H9 (cell line): ENCODE data around the gene COA8. TPM values are rescaled to one million over a fixed set of nuclear protein-coding genes. Genes with fewer than 3 reads are reported as not detected.
A peak's percentile ranks its signal among the peaks of the same experiment; 100 is the strongest.
"Not testable (repeated sequence)": the region's sequence is repeated elsewhere in the genome, so short reads cannot be mapped to it uniquely, and the experiment has no call there.

Source experiments
- DNase-seq: peaks from one replicate; pipeline ENCODE4 v3.0.0-alpha.2; 2017
- H2AFZ ChIP-seq: one replicate; pipeline ENCODE4 v1.6.1; 2013; ENCODE audit warnings: mild to moderate bottlenecking, low read length, control low read depth, moderate library complexity
- H2AK5ac ChIP-seq: 2 replicates; pipeline ENCODE4 v1.6.1; 2013; ENCODE audit warnings: low read length, control low read depth, mixed read lengths; ENCODE audit not compliant: insufficient read length
- H2BK120ac ChIP-seq: one replicate; pipeline ENCODE4 v1.6.1; 2013; ENCODE audit warnings: low read depth, mild to moderate bottlenecking, low read length, control low read depth, inconsistent platforms; ENCODE audit not compliant: poor library complexity, severe bottlenecking
- H2BK12ac ChIP-seq: 2 replicates; pipeline ENCODE4 v1.6.1; 2013; ENCODE audit warnings: low read length, control low read depth, mixed read lengths, low read depth; ENCODE audit not compliant: insufficient read length
- H2BK15ac ChIP-seq: 2 replicates; pipeline ENCODE4 v1.6.1; 2013; ENCODE audit warnings: low read depth, low read length, control low read depth
- H2BK20ac ChIP-seq: one replicate; pipeline ENCODE4 v1.6.1; 2013; ENCODE audit warnings: low read depth, mild to moderate bottlenecking, low read length, control low read depth, inconsistent platforms; ENCODE audit not compliant: poor library complexity, severe bottlenecking
- H2BK5ac ChIP-seq: 2 replicates; pipeline ENCODE4 v1.6.1; 2013; ENCODE audit warnings: low read length, control low read depth, mixed read lengths; ENCODE audit not compliant: insufficient read length
- H3K14ac ChIP-seq: 2 replicates; pipeline ENCODE4 v1.6.1; 2013; ENCODE audit warnings: low read length, control low read depth; ENCODE audit not compliant: insufficient read depth
- H3K18ac ChIP-seq: 2 replicates; pipeline ENCODE4 v1.6.1; 2013; ENCODE audit warnings: low read depth, mild to moderate bottlenecking, mixed read lengths, low read length, control low read depth; ENCODE audit not compliant: insufficient read length
- H3K23ac ChIP-seq: 2 replicates; pipeline ENCODE4 v1.6.1; 2013; ENCODE audit warnings: low read length, control low read depth, mixed read lengths, low read depth; ENCODE audit not compliant: insufficient read length
- H3K23me2 ChIP-seq: 2 replicates; pipeline ENCODE4 v1.6.1; 2013; ENCODE audit warnings: low read depth, mild to moderate bottlenecking, mixed read lengths, low read length, control low read depth; ENCODE audit not compliant: insufficient read length, poor library complexity, severe bottlenecking
- H3K27ac ChIP-seq: 2 replicates; pipeline ENCODE4 v1.5.1; 2013; ENCODE audit warnings: low read length, control low read depth, mixed read lengths, low read depth; ENCODE audit not compliant: insufficient read length
- H3K27me3 ChIP-seq: 2 replicates; pipeline ENCODE4 v1.6.1; 2013; ENCODE audit warnings: low read length, control low read depth, inconsistent platforms; ENCODE audit not compliant: insufficient read depth
- H3K4ac ChIP-seq: 2 replicates; pipeline ENCODE4 v1.6.1; 2013; ENCODE audit warnings: low read depth, mild to moderate bottlenecking, control low read depth, inconsistent platforms, low read length, moderate library complexity
- H3K4me1 ChIP-seq: 2 replicates; pipeline ENCODE4 v1.6.1; 2013; ENCODE audit warnings: low read length, control low read depth, inconsistent platforms; ENCODE audit not compliant: insufficient read depth
- H3K4me2 ChIP-seq: 2 replicates; pipeline ENCODE4 v1.6.1; 2013; ENCODE audit warnings: low read length, control low read depth, mixed read lengths; ENCODE audit not compliant: insufficient read length, insufficient read depth
- H3K56ac ChIP-seq: 2 replicates; pipeline ENCODE4 v1.6.1; 2013; ENCODE audit warnings: low read depth, mild to moderate bottlenecking, mixed read lengths, low read length, control low read depth; ENCODE audit not compliant: insufficient read length
- H3K79me1 ChIP-seq: 2 replicates; pipeline ENCODE4 v1.6.1; 2013; ENCODE audit warnings: low read depth, mild to moderate bottlenecking, moderate library complexity, low read length, control low read depth, inconsistent platforms; ENCODE audit not compliant: insufficient read depth, poor library complexity, severe bottlenecking
- H3K79me2 ChIP-seq: 2 replicates; pipeline ENCODE4 v1.6.1; 2013; ENCODE audit warnings: low read length, control low read depth, inconsistent platforms; ENCODE audit not compliant: insufficient read depth
- H3K9ac ChIP-seq: 2 replicates; pipeline ENCODE4 v1.6.1; 2013; ENCODE audit warnings: low read length, control low read depth, mixed read lengths; ENCODE audit not compliant: insufficient read length; ENCODE audit errors: extremely low read depth
- H3K9me3 ChIP-seq: one replicate; pipeline ENCODE4 v1.6.1; 2013; ENCODE audit warnings: low read depth, low read length, inconsistent platforms; ENCODE audit not compliant: control insufficient read depth
- H3T11ph ChIP-seq: one replicate; pipeline ENCODE4 v1.6.1; 2013; ENCODE audit warnings: mild to moderate bottlenecking, low read length, control low read depth, inconsistent platforms
- H4K20me1 ChIP-seq: one replicate; pipeline ENCODE4 v1.6.1; 2013; ENCODE audit not compliant: control insufficient read depth, insufficient read length, insufficient read depth
- H4K5ac ChIP-seq: 2 replicates; pipeline ENCODE4 v1.6.1; 2013; ENCODE audit warnings: low read depth, mild to moderate bottlenecking, mixed read lengths, low read length, control low read depth; ENCODE audit not compliant: insufficient read length
- H4K8ac ChIP-seq: replicated peaks from 2 replicates; pipeline ENCODE4 v1.6.1; 2013; ENCODE audit warnings: low read length, control low read depth, mixed read lengths, low read depth; ENCODE audit not compliant: insufficient read length
- H4K91ac ChIP-seq: 2 replicates; pipeline ENCODE4 v1.6.1; 2013; ENCODE audit warnings: low read depth, mild to moderate bottlenecking, moderate library complexity, mixed read lengths, low read length, control low read depth; ENCODE audit not compliant: insufficient read length
- H3K27ac Mint-ChIP-seq, 3 experiments: 2 replicates in 2 of 3; 3 replicates in 1 of 3; pipeline ENCODE4 v1.8.0; 2020 to 2021; ENCODE audit warnings: mixed read lengths in 3 of 3, mild to moderate bottlenecking in 1 of 3, moderate library complexity in 1 of 3
- H3K27me3 Mint-ChIP-seq: 2 replicates; pipeline ENCODE4 v1.8.0; 2021; ENCODE audit warnings: low read depth, mild to moderate bottlenecking, moderate library complexity, mixed read lengths
- H3K36me3 Mint-ChIP-seq, 3 experiments: 2 replicates in 2 of 3; 3 replicates in 1 of 3; pipeline ENCODE4 v1.8.0; 2020 to 2021; ENCODE audit warnings: low read depth in 3 of 3, mixed read lengths in 3 of 3; ENCODE audit not compliant: insufficient read depth in 1 of 3
- H3K4me1 Mint-ChIP-seq, 2 experiments: 2 replicates each; pipeline ENCODE4 v1.8.0; 2020; ENCODE audit warnings: mixed read lengths in 2 of 2
- H3K4me3 Mint-ChIP-seq, 2 experiments: 2 replicates in 1 of 2; 3 replicates in 1 of 2; pipeline ENCODE4 v1.8.0; 2020 to 2021; ENCODE audit warnings: mild to moderate bottlenecking in 2 of 2, mixed read lengths in 2 of 2, moderate library complexity in 1 of 2
- H3K9me3 Mint-ChIP-seq, 2 experiments: 2 replicates in 1 of 2; 3 replicates in 1 of 2; pipeline ENCODE4 v1.8.0; 2020; ENCODE audit warnings: mild to moderate bottlenecking in 2 of 2, mixed read lengths in 2 of 2, moderate library complexity in 1 of 2
- WGBS: extraction: QIAGEN DNeasy Blood & Tissue Kit; methylation state at CpG from one replicate; pipeline ENCODE4 v1.1.7; 2013; ENCODE audit warnings: missing lambda C conversion rate, low lambda C conversion rate, mixed read lengths; ENCODE audit not compliant: insufficient read length; ENCODE audit errors: extremely low coverage; 5-methylcytosine and 5-hydroxymethylcytosine counted together
- total RNA-seq: library from RNA; stranded (reverse); gene quantifications from 2 replicates; pipeline ENCODE4 v1.2.1, GENCODE V29; 2021
- TF ChIP-seq, protein P1 (sequence below): fragments of 200-600 bp; sonication (generic); conservative IDR thresholded peaks from 3 replicates; pipeline ENCODE4 v1.8.0; 2021; ENCODE audit warnings: antibody characterized with exemption, mild to moderate bottlenecking

The COA8 gene
- total RNA-seq, 1 experiment from 2014 or later: 45.5 TPM

DNA sequence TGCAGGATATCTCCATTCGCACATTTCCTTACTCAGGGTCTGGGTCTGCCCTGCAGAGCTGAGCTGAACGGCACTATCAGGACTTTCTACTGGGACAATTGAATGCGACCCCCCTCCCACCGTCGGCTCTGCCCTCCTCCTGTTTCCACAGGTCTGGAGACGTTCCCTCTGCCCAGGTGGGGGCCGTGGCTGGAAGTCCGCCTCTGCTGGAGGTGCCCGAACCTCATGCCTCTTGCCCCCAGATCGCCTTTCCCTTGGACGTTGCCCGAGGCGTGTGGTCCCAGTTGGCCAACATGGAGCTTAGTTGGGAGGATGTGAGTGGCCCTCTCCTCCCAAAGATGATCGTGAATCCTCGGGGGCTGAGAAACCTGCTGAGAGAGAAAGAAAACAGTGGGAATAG lies 45.1 kb downstream of the COA8 start:
- Histone ChIP-seq H3K9ac (no peak overlapping the region), H2BK15ac (no peak overlapping the region)

DNA sequence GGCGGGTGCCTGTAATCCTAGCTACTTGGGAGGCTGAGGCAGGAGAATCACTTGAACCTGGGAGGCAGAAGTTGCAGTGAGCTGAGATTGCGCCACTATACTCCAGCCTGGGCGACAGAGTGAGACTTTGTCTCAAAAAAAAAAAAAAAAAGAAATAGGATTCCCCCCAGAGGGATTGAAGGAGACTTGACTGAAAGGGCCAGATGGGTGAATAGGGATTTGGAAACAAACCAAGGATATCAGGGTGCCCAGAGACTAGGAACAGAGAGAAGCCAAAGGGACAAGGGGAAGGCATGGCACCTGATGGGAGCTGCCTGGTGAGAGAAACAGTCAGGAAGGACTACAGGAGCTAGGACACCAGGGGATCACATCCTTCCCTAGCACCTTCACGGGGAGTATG lies 46.3 kb downstream of the COA8 start:
- H3K18ac ChIP-seq, H3K27ac ChIP-seq, H3K9me3 ChIP-seq, H2AK5ac ChIP-seq, H4K5ac ChIP-seq, H3K79me2 ChIP-seq, H3T11ph ChIP-seq, H4K8ac ChIP-seq, H3K9ac ChIP-seq, H3K4me1 ChIP-seq, H3K56ac ChIP-seq, H3K23ac ChIP-seq, H3K27me3 ChIP-seq, H2BK15ac ChIP-seq, H3K27ac Mint-ChIP-seq, H4K20me1 ChIP-seq, H3K79me1 ChIP-seq, H3K14ac ChIP-seq, H2BK120ac ChIP-seq, H2BK20ac ChIP-seq, H4K91ac ChIP-seq, H2BK12ac ChIP-seq, H3K4me2 ChIP-seq, H3K4ac ChIP-seq, DNase-seq, H2BK5ac ChIP-seq, H3K23me2 ChIP-seq, H2AFZ ChIP-seq: not testable (repeated sequence)
- Mint-ChIP-seq H3K4me1 (peaks cover 17% of the 10 kb centered on the region in 2 experiments), H3K4me3 (0 out of 5 replicates have a peak overlapping the region, but pooled peaks of 1 of the 2 experiments have one; percentile 25), H3K9me3 (peaks cover 19 to 24% of the 10 kb centered on the region in 2 experiments), H3K36me3 (peaks cover 9 to 11% (median 11%) of the 10 kb centered on the region in 3 experiments), H3K27me3 (peaks cover 44% of the 10 kb centered on the region)
- WGBS: no CpG with 5 or more reads among the region's 4 CpGs

More for the DNA sequence above, 45.1 kb downstream of the COA8 start:
- peaks cover 19 to 24% of the 10 kb centered on the region in 2 experiments for H3K9me3 Mint-ChIP-seq
- no peak overlapping the region for H3K27ac ChIP-seq
- TF ChIP-seq, protein P1, sequence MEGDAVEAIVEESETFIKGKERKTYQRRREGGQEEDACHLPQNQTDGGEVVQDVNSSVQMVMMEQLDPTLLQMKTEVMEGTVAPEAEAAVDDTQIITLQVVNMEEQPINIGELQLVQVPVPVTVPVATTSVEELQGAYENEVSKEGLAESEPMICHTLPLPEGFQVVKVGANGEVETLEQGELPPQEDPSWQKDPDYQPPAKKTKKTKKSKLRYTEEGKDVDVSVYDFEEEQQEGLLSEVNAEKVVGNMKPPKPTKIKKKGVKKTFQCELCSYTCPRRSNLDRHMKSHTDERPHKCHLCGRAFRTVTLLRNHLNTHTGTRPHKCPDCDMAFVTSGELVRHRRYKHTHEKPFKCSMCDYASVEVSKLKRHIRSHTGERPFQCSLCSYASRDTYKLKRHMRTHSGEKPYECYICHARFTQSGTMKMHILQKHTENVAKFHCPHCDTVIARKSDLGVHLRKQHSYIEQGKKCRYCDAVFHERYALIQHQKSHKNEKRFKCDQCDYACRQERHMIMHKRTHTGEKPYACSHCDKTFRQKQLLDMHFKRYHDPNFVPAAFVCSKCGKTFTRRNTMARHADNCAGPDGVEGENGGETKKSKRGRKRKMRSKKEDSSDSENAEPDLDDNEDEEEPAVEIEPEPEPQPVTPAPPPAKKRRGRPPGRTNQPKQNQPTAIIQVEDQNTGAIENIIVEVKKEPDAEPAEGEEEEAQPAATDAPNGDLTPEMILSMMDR: no peak
- H3K4me3 Mint-ChIP-seq: peak overlapping the region; percentile 19 to 64; a peak in 1 of 5 replicates
- H2AK5ac ChIP-seq: no peak overlapping the region
- H4K5ac ChIP-seq: no peak overlapping the region
- no peaks in the 10 kb centered on the region for H3K27me3 ChIP-seq
- no peak for DNase-seq
- H3K14ac ChIP-seq: no peak overlapping the region
- peaks cover 8% of the 10 kb centered on the region for H3K9me3 ChIP-seq
- H3K79me2 ChIP-seq: no peaks in the 10 kb centered on the region
- H3K4me1 ChIP-seq: no peaks in the 10 kb centered on the region
- no CpG with 5 or more reads among the region's 15 CpGs for WGBS
- no peak overlapping the region for H3K27ac Mint-ChIP-seq
- H2BK5ac ChIP-seq: no peak overlapping the region
- H3K36me3 Mint-ChIP-seq: peaks cover 9 to 11% (median 11%) of the 10 kb centered on the region in 3 experiments
- no peaks in the 10 kb centered on the region for H3K79me1 ChIP-seq
- no peak overlapping the region for H3K18ac ChIP-seq
- H3K27me3 Mint-ChIP-seq: peaks cover 44% of the 10 kb centered on the region
- no peak overlapping the region for H2BK120ac ChIP-seq
- no peak overlapping the region for H3K4ac ChIP-seq
- H3K23me2 ChIP-seq: peaks cover 2% of the 10 kb centered on the region
- peaks cover 17% of the 10 kb centered on the region in 2 experiments for H3K4me1 Mint-ChIP-seq
- H4K20me1 ChIP-seq: no peaks in the 10 kb centered on the region
- H3K4me2 ChIP-seq: no peak overlapping the region
- H3K23ac ChIP-seq: no peak overlapping the region
- H3T11ph ChIP-seq: no peak overlapping the region
- no peak overlapping the region for H2BK20ac ChIP-seq
- H4K91ac ChIP-seq: no peak overlapping the region
- H2BK12ac ChIP-seq: no peak overlapping the region
- H2AFZ ChIP-seq: no peak overlapping the region
- no peak overlapping the region for H4K8ac ChIP-seq
- no peak overlapping the region for H3K56ac ChIP-seq
